Activated T-cell treated with anti-CD3 and anti-CD28 coated beads, Interleukin-2, amount 50 U/mL, for 72 hours (primary cell): ENCODE measurements around the gene NOP9. TPM values are rescaled to one million over a fixed set of nuclear protein-coding genes. Genes with fewer than 3 reads are reported as not detected.

Source experiments
- ATAC-seq, 2 donors: fragments of 150-1000 bp; cut with Tn5 transposase; replicated peaks in 1 of 2; 2 replicates each; pipeline ENCODE4 v1.10.0; 2021; ENCODE audit warnings: moderate library complexity in 2 of 2, mild to moderate bottlenecking in 1 of 2
- DNase-seq, 2 donors: peaks; one replicate each; pipeline ENCODE4 v3.0.0; 2021 to 2022; ENCODE audit warnings: mixed read lengths in 1 of 2
- H3K27ac Mint-ChIP-seq: one replicate; pipeline ENCODE4 v1.8.0; 2022; ENCODE audit warnings: mild to moderate bottlenecking, moderate library complexity, mixed read lengths
- H3K27me3 Mint-ChIP-seq: one replicate; pipeline ENCODE4 v1.8.0; 2022; ENCODE audit warnings: low read depth, mixed read lengths
- H3K36me3 Mint-ChIP-seq, 2 donors: one replicate each; pipeline ENCODE4 v1.8.0; 2022; ENCODE audit warnings: mixed read lengths in 2 of 2, mild to moderate bottlenecking in 1 of 2; ENCODE audit not compliant: insufficient read depth in 2 of 2
- H3K4me1 Mint-ChIP-seq: one replicate; pipeline ENCODE4 v1.8.0; 2022; ENCODE audit warnings: low read depth, mixed read lengths
- H3K4me3 Mint-ChIP-seq, 2 donors: one replicate each; pipeline ENCODE4 v1.8.0; 2022; ENCODE audit warnings: mild to moderate bottlenecking in 2 of 2, mixed read lengths in 2 of 2, moderate library complexity in 2 of 2
- H3K9me3 Mint-ChIP-seq, 2 donors: one replicate each; pipeline ENCODE4 v1.8.0; 2022; ENCODE audit warnings: mixed read lengths in 2 of 2
- total RNA-seq, 2 donors: library from RNA; stranded (reverse); gene quantifications; one replicate each; pipeline ENCODE4 v1.2.3, GENCODE V29; 2022

Gene NOP9
- total RNA-seq, 2 donors from 2014 or later: 31.7 to 34.0 TPM

GRCh38 chr14:24334431-24335291 is 35.0 kb downstream of the NOP9 start, which contains the start of gene ADCY4:
ADCY4 (minus strand) TSS chr14:24335071; CDS start chr14:24334652, 419 bp downstream.
- H3K27ac Mint-ChIP-seq: no peak within 1 kb of the TSS
- H3K36me3 Mint-ChIP-seq: peaks cover 0 to 2% of the 10 kb centered on the region in 2 donors
- peak in 1 of 2 donors; percentile 42 for DNase-seq
- peak within 1 kb of the TSS; percentile 71 to 83 for H3K4me3 Mint-ChIP-seq
- ATAC-seq: peak in 1 of 2 donors; percentile 25
- H3K4me1 Mint-ChIP-seq: peaks cover 54% of the 10 kb centered on the region
- H3K27me3 Mint-ChIP-seq: peaks cover 30% of the 10 kb centered on the region
- no peaks in the 10 kb centered on the region for H3K9me3 Mint-ChIP-seq

- Mint-ChIP-seq H3K27me3 (peaks cover 30% of the 10 kb centered on the region), H3K27ac (no peak overlapping the region), H3K4me1 (peaks cover 54% of the 10 kb centered on the region)
Measured at GRCh38 chr14:24335461-24336171, 36.0 kb downstream of the NOP9 start.

GRCh38 chr14:24337144-24337823 is 37.6 kb downstream of the NOP9 start:
- Mint-ChIP-seq H3K4me1 (peaks cover 49% of the 10 kb centered on the region), H3K27me3 (peaks cover 27% of the 10 kb centered on the region), H3K36me3 (peaks cover 0 to 2% of the 10 kb centered on the region in 2 donors), H3K27ac (no peak overlapping the region), H3K9me3 (no peaks in the 10 kb centered on the region), H3K4me3 (no peak overlapping the region)
- DNase-seq (no peak), ATAC-seq (no peak)

More at GRCh38 chr14:24335461-24336171, 36.0 kb downstream of the NOP9 start:
- DNase-seq (no peak), ATAC-seq (no peak)
- Mint-ChIP-seq H3K36me3 (peaks cover 0 to 2% of the 10 kb centered on the region in 2 donors), H3K9me3 (no peaks in the 10 kb centered on the region), H3K4me3 (peak overlapping the region; percentile 53 to 59)

- Mint-ChIP-seq H3K4me3 (no peak overlapping the region), H3K36me3 (peaks cover 0 to 2% of the 10 kb centered on the region in 2 donors), H3K27ac (no peak overlapping the region), H3K27me3 (peaks cover 26% of the 10 kb centered on the region), H3K4me1 (peaks cover 46% of the 10 kb centered on the region), H3K9me3 (no peaks in the 10 kb centered on the region)
- DNase-seq (no peak), ATAC-seq (no peak)
Measured at GRCh38 chr14:24337824-24338175, 38.1 kb downstream of the NOP9 start.

- H3K9me3 Mint-ChIP-seq: no peaks in the 10 kb centered on the region
- peaks cover 39% of the 10 kb centered on the region for H3K4me1 Mint-ChIP-seq
- H3K4me3 Mint-ChIP-seq: peak overlapping the region; percentile 90 to 91
- DNase-seq: no peak
- H3K27ac Mint-ChIP-seq: no peak overlapping the region
- H3K36me3 Mint-ChIP-seq: peaks cover 0 to 2% of the 10 kb centered on the region in 2 donors
- no peak for ATAC-seq
- peaks cover 22% of the 10 kb centered on the region for H3K27me3 Mint-ChIP-seq
Measured at GRCh38 chr14:24338843-24339242, 39.2 kb downstream of the NOP9 start.

- Mint-ChIP-seq H3K4me1 (peaks cover 32% of the 10 kb centered on the region), H3K4me3 (peak within 1 kb of the TSS; percentile 90 to 91), H3K9me3 (no peaks in the 10 kb centered on the region), H3K27me3 (peaks cover 26% of the 10 kb centered on the region), H3K27ac (peak within 1 kb of the TSS; percentile 69), H3K36me3 (peaks cover 0 to 2% of the 10 kb centered on the region in 2 donors)
- peak; percentile 77 to 80 for DNase-seq
- peak; percentile 95 to 96 for ATAC-seq
Measured at GRCh38 chr14:24339284-24340151, 39.9 kb downstream of the NOP9 start, which contains the start of gene RIPK3. RIPK3 (minus strand) TSS chr14:24339991; CDS start chr14:24339826, 165 bp downstream.

- Mint-ChIP-seq H3K4me1 (peaks cover 22% of the 10 kb centered on the region), H3K27ac (no peak overlapping the region), H3K27me3 (peaks cover 25% of the 10 kb centered on the region), H3K36me3 (peaks cover 0 to 2% of the 10 kb centered on the region in 2 donors), H3K9me3 (no peaks in the 10 kb centered on the region), H3K4me3 (no peak overlapping the region)
- no peak for DNase-seq
- ATAC-seq: no peak
Measured at GRCh38 chr14:24340606-24341005, 41.0 kb downstream of the NOP9 start.

- Mint-ChIP-seq H3K27me3 (peaks cover 25% of the 10 kb centered on the region), H3K36me3 (no peaks in the 10 kb centered on the region), H3K4me1 (peaks cover 15% of the 10 kb centered on the region), H3K27ac (no peak overlapping the region), H3K4me3 (no peak overlapping the region), H3K9me3 (no peaks in the 10 kb centered on the region)
- ATAC-seq (no peak), DNase-seq (no peak)
Measured at GRCh38 chr14:24342889-24343288, 43.2 kb downstream of the NOP9 start.

- ATAC-seq (no peak), DNase-seq (no peak)
- Mint-ChIP-seq H3K27me3 (peaks cover 31% of the 10 kb centered on the region), H3K36me3 (no peaks in the 10 kb centered on the region), H3K27ac (no peak overlapping the region), H3K4me1 (peaks cover 6% of the 10 kb centered on the region), H3K4me3 (no peak overlapping the region), H3K9me3 (no peaks in the 10 kb centered on the region)
Measured at GRCh38 chr14:24343795-24344660, 44.4 kb downstream of the NOP9 start.

GRCh38 chr14:24347134-24347533 is 47.5 kb downstream of the NOP9 start:
- Mint-ChIP-seq H3K9me3 (no peaks in the 10 kb centered on the region), H3K4me3 (no peak overlapping the region), H3K4me1 (no peaks in the 10 kb centered on the region), H3K27ac (no peak overlapping the region), H3K36me3 (no peaks in the 10 kb centered on the region), H3K27me3 (peaks cover 55% of the 10 kb centered on the region)
- DNase-seq: no peak
- ATAC-seq: no peak

- Mint-ChIP-seq H3K36me3 (no peaks in the 10 kb centered on the region), H3K27ac (no peak overlapping the region), H3K4me3 (no peak overlapping the region), H3K27me3 (peaks cover 58% of the 10 kb centered on the region), H3K4me1 (no peaks in the 10 kb centered on the region), H3K9me3 (no peaks in the 10 kb centered on the region)
- no peak for DNase-seq
- no peak for ATAC-seq
Measured at GRCh38 chr14:24348186-24348585, 48.5 kb downstream of the NOP9 start.
